OCI-LY3 (cell line): ENCODE results near the gene PPBP.

Source experiments
- EZH2phosphoT487 ChIP-seq: fragments of 200-600 bp; shearing (Covaris generic); IDR thresholded peaks from 2 replicates; pipeline ENCODE4 v1.6.1; 2018; ENCODE audit warnings: antibody characterized with exemption, mixed run types, low read depth
- TF ChIP-seq, protein P1 (sequence below): fragments of 200-600, 300-600 bp; sonication (generic); IDR thresholded peaks from 2 replicates; pipeline ENCODE4 v1.5.1; 2014; ENCODE audit warnings: antibody characterized with exemption, low read length, low read depth

- no peak for TF ChIP-seq EZH2phosphoT487
- TF ChIP-seq, protein P1, sequence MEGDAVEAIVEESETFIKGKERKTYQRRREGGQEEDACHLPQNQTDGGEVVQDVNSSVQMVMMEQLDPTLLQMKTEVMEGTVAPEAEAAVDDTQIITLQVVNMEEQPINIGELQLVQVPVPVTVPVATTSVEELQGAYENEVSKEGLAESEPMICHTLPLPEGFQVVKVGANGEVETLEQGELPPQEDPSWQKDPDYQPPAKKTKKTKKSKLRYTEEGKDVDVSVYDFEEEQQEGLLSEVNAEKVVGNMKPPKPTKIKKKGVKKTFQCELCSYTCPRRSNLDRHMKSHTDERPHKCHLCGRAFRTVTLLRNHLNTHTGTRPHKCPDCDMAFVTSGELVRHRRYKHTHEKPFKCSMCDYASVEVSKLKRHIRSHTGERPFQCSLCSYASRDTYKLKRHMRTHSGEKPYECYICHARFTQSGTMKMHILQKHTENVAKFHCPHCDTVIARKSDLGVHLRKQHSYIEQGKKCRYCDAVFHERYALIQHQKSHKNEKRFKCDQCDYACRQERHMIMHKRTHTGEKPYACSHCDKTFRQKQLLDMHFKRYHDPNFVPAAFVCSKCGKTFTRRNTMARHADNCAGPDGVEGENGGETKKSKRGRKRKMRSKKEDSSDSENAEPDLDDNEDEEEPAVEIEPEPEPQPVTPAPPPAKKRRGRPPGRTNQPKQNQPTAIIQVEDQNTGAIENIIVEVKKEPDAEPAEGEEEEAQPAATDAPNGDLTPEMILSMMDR, result no peak
These were observed 16.7 kb upstream of the PPBP start for GRCh38 chr4:74004668-74005067.
